Cardiac muscle cell (in vitro differentiated cells and primary cell): ENCODE data around the gene RRP15. TPM values are rescaled to one million over a fixed set of nuclear protein-coding genes. Genes with fewer than 3 reads are reported as not detected.

Source experiments
- DNase-seq, 2 donors: peaks; one replicate each; pipeline versions ENCODE4 v3.0.0 to v3.0.0-alpha.2; 2010 to 2017; ENCODE audit warnings: low read depth in 1 of 2, low spot score in 1 of 2
- H3K27ac ChIP-seq: fragments of 200-600 bp; sonication (generic); 2 replicates; pipeline ENCODE4 v1.5.1; 2016
- H3K27me3 ChIP-seq: fragments of 200-600 bp; sonication (generic); 2 replicates; pipeline ENCODE4 v1.6.0; 2016; ENCODE audit warnings: control low read depth
- H3K36me3 ChIP-seq: fragments of 200-600 bp; sonication (generic); 2 replicates; pipeline ENCODE4 v1.5.1; 2016; ENCODE audit warnings: control low read depth
- H3K4me1 ChIP-seq: fragments of 200-600 bp; sonication (generic); 2 replicates; pipeline ENCODE4 v1.8.1; 2017; ENCODE audit warnings: low read depth, mild to moderate bottlenecking, mixed run types
- H3K4me3 ChIP-seq: fragments of 200-600 bp; sonication (generic); 2 replicates; pipeline ENCODE4 v1.5.1; 2016; ENCODE audit warnings: mild to moderate bottlenecking
- H3K9me3 ChIP-seq: fragments of 200-600 bp; sonication (generic); 2 replicates; pipeline ENCODE4 v1.5.1; 2017; ENCODE audit warnings: low read depth, mild to moderate bottlenecking, control low read depth
- CTCF ChIP-seq: IDR thresholded peaks from 2 replicates; pipeline ENCODE4 v1.5.1; 2012; ENCODE audit warnings: low read depth, mild to moderate bottlenecking, low read length
- polyA plus RNA-seq: library from polyadenylated mRNA; unstranded; fragments of >200 nt; fragmentation: Nextera tagmentation; extraction: Ambion mirVana; gene quantifications from 2 replicates; pipeline ENCODE4 v1.2.1, GENCODE V29; 2016
- total RNA-seq: library from RNA; depleted of rRNA; stranded (reverse); fragments of >200 nt; gene quantifications from 2 replicates; pipeline ENCODE4 v1.2.3, GENCODE V29; 2016

Gene RRP15
- total and polyA plus RNA-seq, 2 experiments from 2014 or later = 5.4 to 13.3 TPM

GRCh38 chr1:218297461-218297860 is 12.4 kb downstream of the RRP15 start:
- DNase-seq = no peak
- Histone ChIP-seq H3K27me3 (no peaks in the 10 kb centered on the region), H3K27ac (no peak overlapping the region), H3K4me3 (no peak overlapping the region), H3K9me3 (no peaks in the 10 kb centered on the region), H3K36me3 (no peaks in the 10 kb centered on the region), H3K4me1 (peaks cover 9% of the 10 kb centered on the region)
- TF ChIP-seq CTCF = no peak

GRCh38 chr1:218297867-218298266 is 12.8 kb downstream of the RRP15 start:
- H3K4me3 ChIP-seq = no peak overlapping the region
- no peaks in the 10 kb centered on the region for H3K27me3 ChIP-seq
- H3K4me1 ChIP-seq = peaks cover 12% of the 10 kb centered on the region
- no peaks in the 10 kb centered on the region for H3K36me3 ChIP-seq
- no peak for DNase-seq
- no peaks in the 10 kb centered on the region for H3K9me3 ChIP-seq
- TF ChIP-seq CTCF = no peak
- no peak overlapping the region for H3K27ac ChIP-seq

DNA sequence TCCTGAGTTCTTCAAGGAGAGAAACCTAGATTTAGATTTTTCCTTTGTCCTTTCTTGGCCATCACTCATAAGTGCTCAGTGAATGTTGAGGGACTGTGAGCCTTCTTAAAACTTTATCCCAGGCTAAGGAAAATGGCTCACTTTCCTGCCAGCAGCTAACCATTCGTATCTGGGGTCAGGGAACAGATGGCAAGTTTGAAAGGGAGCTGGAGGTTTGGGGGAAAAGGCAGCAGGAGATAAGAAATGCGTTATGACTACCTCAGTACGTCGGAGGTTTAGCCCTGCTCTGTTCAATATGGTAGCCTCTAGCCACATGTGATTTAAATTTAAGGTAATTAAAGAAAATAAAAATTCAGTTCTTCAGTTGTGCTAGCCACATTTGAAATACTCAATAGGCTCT is 13.3 kb downstream of the RRP15 start:
- Histone ChIP-seq H3K4me1 (peaks cover 17% of the 10 kb centered on the region), H3K36me3 (no peaks in the 10 kb centered on the region), H3K27ac (no peak overlapping the region), H3K4me3 (no peak overlapping the region), H3K27me3 (no peaks in the 10 kb centered on the region), H3K9me3 (no peaks in the 10 kb centered on the region)
- TF ChIP-seq CTCF = no peak
- DNase-seq = no peak

- Histone ChIP-seq H3K4me1 (peaks cover 27% of the 10 kb centered on the region), H3K36me3 (no peaks in the 10 kb centered on the region), H3K9me3 (no peaks in the 10 kb centered on the region), H3K27ac (no peak overlapping the region), H3K4me3 (no peak overlapping the region), H3K27me3 (no peaks in the 10 kb centered on the region)
- TF ChIP-seq CTCF = peak; percentile 62
- peak; percentile 54 to 77 for DNase-seq
Measured at GRCh38 chr1:218299416-218299815, 14.3 kb downstream of the RRP15 start.

GRCh38 chr1:218301217-218301616 is 16.1 kb downstream of the RRP15 start:
- Histone ChIP-seq H3K9me3 (no peaks in the 10 kb centered on the region), H3K27me3 (no peaks in the 10 kb centered on the region), H3K4me3 (no peak overlapping the region), H3K4me1 (peaks cover 40% of the 10 kb centered on the region), H3K36me3 (no peaks in the 10 kb centered on the region), H3K27ac (no peak overlapping the region)
- TF ChIP-seq CTCF = no peak
- DNase-seq = no peak

- Histone ChIP-seq H3K4me3 (no peak overlapping the region), H3K36me3 (no peaks in the 10 kb centered on the region), H3K27me3 (no peaks in the 10 kb centered on the region), H3K9me3 (no peaks in the 10 kb centered on the region), H3K4me1 (peaks cover 48% of the 10 kb centered on the region), H3K27ac (no peak overlapping the region)
- no peak for TF ChIP-seq CTCF
- no peak for DNase-seq
Measured at GRCh38 chr1:218302155-218302554, 17.1 kb downstream of the RRP15 start.
